HG02943 (cell line): ENCODE data around the gene SYCP2L.
"Not testable (repeated sequence)": the region's sequence is repeated elsewhere in the genome, so short reads cannot be mapped to it uniquely, and the experiment has no call there.

Experiments
- ATAC-seq: cut with Tn5 transposase; IDR thresholded peaks from one replicate; pipeline ENCODE4 v1.9.1; 2021; ENCODE audit warnings: mild to moderate bottlenecking, low read depth, moderate library complexity; ENCODE audit not compliant: unreplicated experiment

Gene SYCP2L

GRCh38 chr6:10886691-10887502, at the start of gene SYCP2L:
Gene SYCP2L, plus strand, starts transcription at chr6:10887052. Its CDS starts 75 bp downstream, at chr6:10887127.
- no peak for ATAC-seq

GRCh38 chr6:10837622-10837994, 49.2 kb upstream of the SYCP2L start:
- no peak for ATAC-seq

- ATAC-seq, result peak; percentile 77
These were observed 48.7 kb upstream of the SYCP2L start, which contains the start of gene MAK for GRCh38 chr6:10837995-10838793. Gene MAK, minus strand, starts transcription at chr6:10838539. Its CDS starts 7,891 bp downstream, at chr6:10830648.

GRCh38 chr6:10838794-10839333, 48.0 kb upstream of the SYCP2L start:
- peak; percentile 66 for ATAC-seq

- no peak for ATAC-seq
These were observed 43.3 kb upstream of the SYCP2L start for GRCh38 chr6:10843554-10843953.

- no peak for ATAC-seq
These were observed 39.2 kb upstream of the SYCP2L start for GRCh38 chr6:10847684-10848083.

- ATAC-seq, result no peak
These were observed 37.0 kb upstream of the SYCP2L start for GRCh38 chr6:10849901-10850300.

- ATAC-seq, result no peak
These were observed 36.1 kb upstream of the SYCP2L start for GRCh38 chr6:10850728-10851127.

- ATAC-seq, result no peak
These were observed 34.4 kb upstream of the SYCP2L start for GRCh38 chr6:10852361-10852960.

- ATAC-seq, result not testable (repeated sequence)
These were observed 33.0 kb upstream of the SYCP2L start for GRCh38 chr6:10853849-10854300.

GRCh38 chr6:10854922-10855632, 31.8 kb upstream of the SYCP2L start:
- no peak for ATAC-seq

GRCh38 chr6:10857259-10857658, 29.6 kb upstream of the SYCP2L start:
- no peak for ATAC-seq

GRCh38 chr6:10861086-10861485, 25.8 kb upstream of the SYCP2L start:
- no peak for ATAC-seq

GRCh38 chr6:10862361-10862760, 24.5 kb upstream of the SYCP2L start:
- no peak for ATAC-seq

- not testable (repeated sequence) for ATAC-seq
These were observed 23.8 kb upstream of the SYCP2L start for GRCh38 chr6:10863031-10863430.

- ATAC-seq, result not testable (repeated sequence)
These were observed 20.1 kb upstream of the SYCP2L start for GRCh38 chr6:10866709-10867108.

GRCh38 chr6:10867952-10868351, 18.9 kb upstream of the SYCP2L start:
- ATAC-seq, result no peak

- ATAC-seq, result no peak
These were observed 13.5 kb upstream of the SYCP2L start for GRCh38 chr6:10873374-10873773.

GRCh38 chr6:10874207-10874606, 12.6 kb upstream of the SYCP2L start:
- ATAC-seq, result no peak

GRCh38 chr6:10875026-10875425, 11.8 kb upstream of the SYCP2L start:
- no peak for ATAC-seq
